IMR-90 (cell line): ENCODE data around the gene MPL.

Experiments
- MAZ ChIP-seq: IDR thresholded peaks from 2 replicates; pipeline ENCODE4 v1.6.1; 2012; ENCODE audit warnings: low read depth, mild to moderate bottlenecking, low read length, improper control_type of control experiment, moderate library complexity, borderline replicate concordance
- MXI1 ChIP-seq: IDR thresholded peaks from 2 replicates; pipeline ENCODE4 v1.6.1; 2012; ENCODE audit warnings: low read depth, mild to moderate bottlenecking, low read length, moderate library complexity, borderline replicate concordance
- POLR2A ChIP-seq: IDR thresholded peaks from 2 replicates; pipeline ENCODE4 v1.6.1; 2012; ENCODE audit warnings: mild to moderate bottlenecking, low read depth, low read length
- SMC3 ChIP-seq: fragments of 150-350 bp; IDR thresholded peaks from 2 replicates; pipeline ENCODE4 v1.6.1; 2016; ENCODE audit warnings: low read depth, mild to moderate bottlenecking, antibody characterized with exemption, low read length, moderate library complexity
- TF ChIP-seq, protein P1 (sequence below): conservative IDR thresholded peaks from 2 replicates; pipeline ENCODE4 v1.5.1; 2012; ENCODE audit warnings: mild to moderate bottlenecking, low read depth, low read length, improper control_type of control experiment

DNA sequence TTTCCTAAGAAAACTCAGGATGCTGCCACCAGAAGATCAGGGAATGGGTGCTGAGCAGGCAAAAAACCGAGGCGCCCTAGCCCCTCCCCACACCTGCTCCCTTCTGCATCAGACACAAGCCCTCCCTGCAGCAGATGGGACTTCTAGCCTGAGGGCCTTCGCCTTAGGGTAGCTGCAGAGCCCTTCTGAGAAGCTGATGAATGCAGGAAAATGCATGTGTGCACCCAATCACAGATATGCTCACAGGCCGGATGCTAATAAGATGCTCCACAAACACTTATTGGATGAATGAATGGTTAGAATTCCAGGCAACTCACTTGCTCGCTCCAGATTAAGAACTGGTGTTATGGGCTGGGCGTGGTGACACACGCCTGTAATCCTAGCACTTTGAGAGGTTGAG, 45.4 kb upstream of the MPL start:
- no peak for TF ChIP-seq MAZ
- TF ChIP-seq, protein P1, sequence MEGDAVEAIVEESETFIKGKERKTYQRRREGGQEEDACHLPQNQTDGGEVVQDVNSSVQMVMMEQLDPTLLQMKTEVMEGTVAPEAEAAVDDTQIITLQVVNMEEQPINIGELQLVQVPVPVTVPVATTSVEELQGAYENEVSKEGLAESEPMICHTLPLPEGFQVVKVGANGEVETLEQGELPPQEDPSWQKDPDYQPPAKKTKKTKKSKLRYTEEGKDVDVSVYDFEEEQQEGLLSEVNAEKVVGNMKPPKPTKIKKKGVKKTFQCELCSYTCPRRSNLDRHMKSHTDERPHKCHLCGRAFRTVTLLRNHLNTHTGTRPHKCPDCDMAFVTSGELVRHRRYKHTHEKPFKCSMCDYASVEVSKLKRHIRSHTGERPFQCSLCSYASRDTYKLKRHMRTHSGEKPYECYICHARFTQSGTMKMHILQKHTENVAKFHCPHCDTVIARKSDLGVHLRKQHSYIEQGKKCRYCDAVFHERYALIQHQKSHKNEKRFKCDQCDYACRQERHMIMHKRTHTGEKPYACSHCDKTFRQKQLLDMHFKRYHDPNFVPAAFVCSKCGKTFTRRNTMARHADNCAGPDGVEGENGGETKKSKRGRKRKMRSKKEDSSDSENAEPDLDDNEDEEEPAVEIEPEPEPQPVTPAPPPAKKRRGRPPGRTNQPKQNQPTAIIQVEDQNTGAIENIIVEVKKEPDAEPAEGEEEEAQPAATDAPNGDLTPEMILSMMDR, result no peak
- no peak for TF ChIP-seq SMC3
- TF ChIP-seq MXI1, result no peak
- no peak for TF ChIP-seq POLR2A
